Stimulated activated CD8-positive, alpha-beta memory T cell treated with anti-CD3 and anti-CD28 coated beads, Interleukin-12 subunit alpha, Interleukin-12 subunit beta, amount 100 ng/mL, for 24 hours (primary cell): Measurements from ENCODE around the gene AKR1B1.

ENCODE experiments used
- DNase-seq: peaks from one replicate; pipeline ENCODE4 v3.0.0-alpha.2; 2020; ENCODE audit errors: extremely low read depth

The AKR1B1 gene

GRCh38 chr7:134444198-134444960 is 14.5 kb downstream of the AKR1B1 start:
- DNase-seq = no peak

DNA sequence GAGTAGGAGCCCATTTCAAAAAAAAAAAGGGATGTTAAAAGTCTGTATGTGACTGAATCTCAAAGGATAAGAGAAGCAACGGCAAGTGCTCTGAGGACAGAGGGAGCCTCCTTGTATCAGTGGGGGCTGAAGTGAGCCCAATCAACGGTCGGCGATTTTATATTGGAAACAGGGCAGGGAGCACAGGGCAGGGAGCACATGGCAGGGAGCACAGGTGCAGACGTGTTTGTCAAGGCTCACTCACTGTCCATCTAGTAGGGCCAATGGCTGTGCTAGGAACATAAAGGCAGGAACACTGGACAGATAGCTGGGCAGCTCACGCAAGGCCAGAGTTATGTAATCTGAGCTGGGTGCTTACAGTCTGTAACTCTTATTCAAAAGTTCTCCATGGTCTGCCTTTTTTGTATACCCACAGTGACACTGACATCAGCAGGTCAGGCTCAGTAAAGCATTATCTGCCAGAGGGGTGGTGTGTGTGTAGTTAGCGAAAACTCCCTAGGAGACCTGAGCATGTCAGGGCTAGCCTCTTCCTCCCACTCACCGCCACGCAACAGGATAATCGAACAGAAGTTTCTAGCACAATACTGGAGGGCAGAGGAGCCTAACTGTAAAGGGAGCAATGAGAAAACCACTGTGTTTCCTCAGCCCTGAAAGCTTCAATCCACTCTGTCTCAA is 15.4 kb downstream of the AKR1B1 start:
- no peak for DNase-seq

DNA sequence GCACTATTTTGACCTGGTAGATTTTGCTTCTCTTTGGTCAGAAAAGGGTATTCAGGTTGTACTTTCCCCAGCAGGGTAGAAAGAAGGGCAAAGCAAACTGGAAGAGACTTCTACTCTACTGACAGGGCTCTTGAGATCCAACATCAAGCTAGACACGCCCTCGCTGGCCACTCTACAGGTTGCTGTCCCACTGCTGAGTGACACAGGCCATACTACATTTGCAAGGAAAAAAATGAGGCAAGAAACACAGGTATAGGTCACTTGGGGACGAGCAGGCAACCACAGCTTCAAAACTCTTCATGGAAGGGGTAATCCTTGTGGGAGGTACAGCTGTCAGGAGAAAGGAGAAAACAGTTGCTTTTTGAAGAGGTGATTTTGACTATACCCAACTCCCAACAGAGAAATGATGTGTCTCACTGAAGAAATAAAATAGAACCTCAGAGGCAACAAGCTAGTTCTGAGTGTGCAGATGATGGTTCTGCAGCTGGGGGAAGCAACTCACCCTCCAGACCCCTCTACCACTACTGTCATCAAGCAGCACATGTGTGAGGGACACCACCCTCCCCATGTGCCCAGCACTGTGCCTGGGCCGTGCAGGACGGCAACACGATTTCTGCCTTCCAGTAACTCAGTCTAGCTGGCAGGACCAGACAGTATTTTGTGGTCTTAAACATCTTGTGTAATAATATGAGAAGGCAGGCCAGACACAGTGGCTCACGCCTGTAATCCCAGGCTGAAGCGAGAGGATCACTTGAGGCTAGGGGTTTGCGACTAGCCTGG is 16.3 kb downstream of the AKR1B1 start:
- DNase-seq = no peak

- no peak for DNase-seq
Measured at GRCh38 chr7:134441264-134441663, 17.6 kb downstream of the AKR1B1 start.

- no peak for DNase-seq
Measured at GRCh38 chr7:134440476-134440875, 18.4 kb downstream of the AKR1B1 start.

GRCh38 chr7:134440067-134440466 is 18.8 kb downstream of the AKR1B1 start:
- no peak for DNase-seq

- DNase-seq = no peak
Measured at GRCh38 chr7:134438946-134439345, 20.0 kb downstream of the AKR1B1 start.

DNA sequence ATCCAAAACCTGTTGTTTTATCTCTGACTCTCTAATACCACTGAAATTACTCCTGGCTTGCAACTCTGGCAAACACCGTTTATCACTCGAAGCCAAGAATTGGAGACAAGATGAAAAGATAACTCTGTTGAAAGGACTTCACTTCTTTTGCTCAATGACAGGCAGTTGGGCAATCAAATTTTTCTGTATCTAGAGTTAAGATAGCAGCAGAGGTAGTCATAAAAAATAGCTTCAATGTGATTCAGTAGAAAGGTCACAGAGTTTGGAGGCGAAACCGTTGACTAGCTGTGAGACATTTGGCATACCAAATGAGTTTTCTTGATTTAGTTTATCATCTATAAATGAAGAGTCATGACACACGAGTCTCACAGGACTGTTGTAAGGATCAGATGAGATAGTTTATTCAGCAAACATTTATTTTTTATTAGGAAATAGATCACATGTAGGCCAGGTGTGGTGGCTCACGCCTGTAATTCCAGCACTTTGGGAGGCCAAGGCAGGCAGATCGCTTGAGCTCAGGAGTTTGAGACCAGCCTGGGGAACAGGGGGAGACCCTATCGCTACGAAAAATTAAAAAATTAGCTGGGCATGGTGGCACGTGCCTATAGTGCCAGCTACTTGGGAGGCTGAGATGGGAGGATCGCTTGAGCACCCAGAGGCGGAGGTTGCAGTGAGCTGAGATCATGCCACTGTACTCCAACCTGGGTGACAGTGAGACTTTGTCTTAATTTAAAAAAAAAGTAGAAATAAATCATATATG is 23.6 kb downstream of the AKR1B1 start:
- no peak for DNase-seq

GRCh38 chr7:134434701-134435100 is 24.2 kb downstream of the AKR1B1 start:
- DNase-seq = no peak

GRCh38 chr7:134433430-134433829 is 25.5 kb downstream of the AKR1B1 start:
- DNase-seq = no peak

GRCh38 chr7:134432296-134433152 is 26.4 kb downstream of the AKR1B1 start:
- peak; percentile 38 for DNase-seq

DNA sequence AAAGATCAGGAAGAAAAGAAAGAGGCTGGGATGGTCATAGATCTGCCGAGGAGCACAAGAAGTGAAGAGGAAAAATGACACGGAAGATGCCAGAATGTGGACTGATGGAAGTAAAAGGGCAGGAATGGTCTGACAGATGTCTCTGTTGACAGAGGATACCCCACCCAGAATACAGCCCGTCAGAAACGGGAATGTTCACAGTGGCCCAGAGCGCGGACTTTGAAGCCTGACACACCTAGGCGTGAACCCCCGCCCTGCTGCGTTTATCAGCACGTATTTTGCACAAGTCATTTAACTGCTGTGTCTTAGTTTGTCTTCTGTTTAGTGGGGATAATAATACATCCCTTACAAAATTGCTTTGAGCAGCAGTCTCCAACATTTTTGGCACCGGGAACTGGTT is 27.1 kb downstream of the AKR1B1 start:
- DNase-seq = no peak

- DNase-seq = no peak
Measured at GRCh38 chr7:134429481-134429880, 29.4 kb downstream of the AKR1B1 start.

DNA sequence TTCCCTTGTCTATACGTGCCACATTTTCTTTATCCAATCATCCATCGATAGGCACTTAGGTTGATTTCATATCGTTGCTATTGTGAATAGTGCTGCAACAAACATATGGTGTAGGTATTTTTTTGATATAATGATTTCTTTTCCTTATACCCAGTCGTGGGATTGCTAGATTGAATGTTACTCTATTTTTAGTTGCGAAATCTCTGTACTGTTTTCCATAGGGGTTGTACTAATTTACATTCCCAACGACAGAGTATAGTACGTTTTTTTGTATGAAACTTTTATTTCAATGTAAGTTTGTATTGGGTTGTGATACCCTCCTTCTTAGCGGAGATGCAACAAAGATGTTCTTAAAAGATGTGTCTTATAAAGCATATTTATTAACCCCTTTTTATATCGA is 30.0 kb downstream of the AKR1B1 start:
- DNase-seq = no peak

DNA sequence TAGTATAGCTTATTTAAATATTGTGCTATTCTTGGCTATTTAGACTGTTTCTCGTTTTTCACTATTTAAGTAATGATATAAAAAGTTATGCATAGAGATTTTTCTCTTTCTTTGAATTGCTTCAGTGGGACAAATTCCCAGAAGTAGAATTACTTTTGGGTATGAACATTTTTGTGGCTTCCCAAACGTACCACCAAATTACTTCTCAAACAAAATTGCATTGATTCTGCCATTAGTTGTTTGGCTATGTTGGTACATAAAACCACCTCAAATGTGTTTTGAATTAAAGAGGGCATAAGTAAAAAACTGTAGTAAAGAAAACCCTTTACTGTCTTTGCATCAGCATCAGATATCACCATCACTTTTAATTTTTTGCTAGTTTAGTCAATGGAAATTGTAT is 31.0 kb downstream of the AKR1B1 start:
- no peak for DNase-seq

DNA sequence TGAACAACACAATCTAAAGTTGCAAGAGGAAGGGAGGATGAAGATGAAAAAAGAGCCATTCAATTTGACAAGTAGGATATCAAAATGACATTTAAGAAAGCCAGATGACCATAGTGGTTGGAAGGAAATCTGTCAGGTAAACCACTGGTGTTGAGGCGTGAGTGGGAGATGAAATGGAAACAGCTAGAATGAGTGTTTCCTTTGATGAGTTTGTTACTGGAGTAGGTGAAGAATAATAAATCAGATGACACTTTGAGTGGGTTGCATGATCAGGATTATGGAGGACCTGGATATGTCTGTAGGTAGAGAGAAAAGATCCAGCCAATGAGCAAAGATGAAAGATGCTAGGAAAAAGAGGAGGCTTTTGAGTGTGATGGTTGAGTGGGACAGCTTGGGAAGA is 33.1 kb downstream of the AKR1B1 start:
- no peak for DNase-seq

DNA sequence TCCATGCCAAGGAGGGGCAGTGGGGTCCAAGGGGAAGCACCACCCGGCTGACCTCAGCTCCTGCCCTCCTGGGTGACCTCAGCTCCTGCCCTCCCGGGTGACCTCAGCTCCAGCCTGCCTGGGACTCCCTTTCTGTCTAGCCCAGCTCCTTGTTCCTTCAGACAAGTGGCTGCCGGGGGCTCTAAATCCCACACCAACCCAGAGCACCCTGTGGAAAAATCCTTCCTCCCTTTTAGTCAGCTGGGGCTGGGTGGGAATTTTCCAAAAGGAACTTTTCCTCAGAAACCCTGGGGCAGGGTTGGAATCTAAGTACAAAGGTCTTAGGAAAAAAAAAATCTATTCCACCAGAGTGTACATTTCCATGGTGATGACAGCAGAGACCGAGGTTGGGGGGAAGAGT is 36.3 kb downstream of the AKR1B1 start:
- DNase-seq = no peak

DNA sequence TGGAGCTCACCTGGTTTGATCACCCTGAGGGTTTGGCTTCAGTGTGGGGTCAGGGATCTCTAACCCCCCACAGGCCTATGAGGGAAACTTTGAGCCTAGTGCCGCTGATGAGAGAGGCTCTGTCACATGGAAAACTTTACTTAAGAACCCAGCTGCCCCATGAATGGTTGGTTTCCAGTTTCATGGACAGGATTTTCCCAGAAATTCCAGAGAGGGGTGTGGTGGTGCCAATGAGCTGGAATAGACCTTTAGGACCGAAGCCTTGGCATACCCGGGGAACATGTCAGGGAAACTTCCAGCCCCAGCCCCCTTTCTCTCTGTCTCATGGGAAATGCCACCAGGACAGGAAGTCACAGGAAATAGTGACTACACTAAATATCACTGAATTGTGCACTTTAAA is 36.9 kb downstream of the AKR1B1 start:
- DNase-seq = no peak

GRCh38 chr7:134420424-134421125 is 38.3 kb downstream of the AKR1B1 start:
- DNase-seq = no peak

GRCh38 chr7:134419875-134420274 is 39.0 kb downstream of the AKR1B1 start:
- DNase-seq = no peak
